Stomach (tissue), 9 donors: ENCODE measurements around the gene TMCO6. TPM values are rescaled to one million over a fixed set of nuclear protein-coding genes. Genes with fewer than 3 reads are reported as not detected.
"Not testable (repeated sequence)": the region's sequence is repeated elsewhere in the genome, so short reads cannot be mapped to it uniquely, and the experiment has no call there.

Experiments used
- DNase-seq, 2 donors: peaks; one replicate each; pipeline versions ENCODE4 v3.0.0 to v3.0.0-alpha.2; 2013 to 2019
- H3K27ac ChIP-seq, 5 donors: fragments of 200-600 bp in 4 of 5; sonication (generic) in 4 of 5; one replicate each; pipeline ENCODE4 v1.5.1; 2013 to 2019; ENCODE audit warnings: mild to moderate bottlenecking in 1 of 5, moderate library complexity in 1 of 5
- H3K27me3 ChIP-seq, 3 donors: fragments of 200-600 bp; sonication (generic); one replicate each; pipeline ENCODE4 v1.5.1; 2017 to 2019; ENCODE audit warnings: mixed run types in 1 of 3
- H3K36me3 ChIP-seq, 4 donors: fragments of 200-600 bp; sonication (generic); 1 replicate in 3 of 4; 2 replicates in 1 of 4; pipeline ENCODE4 v1.5.1; 2016 to 2019
- H3K4me1 ChIP-seq, 4 donors: fragments of 200-600 bp; sonication (generic); one replicate each; pipeline ENCODE4 v1.5.1; 2016 to 2019
- H3K4me3 ChIP-seq, 4 donors: fragments of 200-600 bp; sonication (generic) in 3 of 4; one replicate each; pipeline ENCODE4 v1.5.1; 2016 to 2019; ENCODE audit warnings: mild to moderate bottlenecking in 1 of 4
- H3K9me3 ChIP-seq, 4 donors: fragments of 200-600 bp; sonication (generic); one replicate each; pipeline ENCODE4 v1.5.1; 2016 to 2019
- EP300 ChIP-seq: sonication (generic); formaldehyde crosslinking; IDR thresholded peaks from one replicate; pipeline ENCODE4 v1.6.1; 2017; ENCODE audit warnings: antibody characterized with exemption
- POLR2A ChIP-seq, 4 donors: fragments of 450-650 bp; IDR thresholded peaks; one replicate each; pipeline ENCODE4 v1.6.1; 2016; ENCODE audit warnings: antibody characterized with exemption in 4 of 4, control low read depth in 2 of 4, mild to moderate bottlenecking in 1 of 4, moderate library complexity in 1 of 4
- POLR2AphosphoS5 ChIP-seq, 3 donors: sonication (generic); formaldehyde crosslinking; IDR thresholded peaks; one replicate each; pipeline ENCODE4 v1.6.1; 2016; ENCODE audit warnings: antibody characterized with exemption in 3 of 3
- WGBS, 5 donors: extraction: QIAGEN DNeasy Blood & Tissue Kit in 3 of 5; methylation state at CpG; one replicate each; pipeline versions ENCODE4 v1.1.5 to v1.1.7; 2013 to 2018; 5-methylcytosine and 5-hydroxymethylcytosine counted together
- intact Hi-C: fragments of 100-400 bp; cut with DNase I; formaldehyde crosslinking; loops from one replicate; pipeline ENCODE4 v1.15.1; 2023; ENCODE audit warnings: low total_unique reads
- polyA plus RNA-seq, 3 donors: library from polyadenylated mRNA; stranded (reverse); fragments of 200-250 nt; gene quantifications; one replicate each; pipeline ENCODE4 v1.2.3, GENCODE V29; 2013
- total RNA-seq, 5 donors: library from RNA; depleted of rRNA; stranded (reverse); fragments of >200 nt; gene quantifications; one replicate each; pipeline versions ENCODE4 v1.1.0 to v1.2.3, GENCODE V29; 2014 to 2016
- TF ChIP-seq, protein P1 (sequence below), 7 experiments: fragments of 450-650 bp in 4 of 7; fragments of 200-600 bp in 3 of 7; sonication (generic) in 3 of 7; IDR thresholded peaks; one replicate each; pipeline ENCODE4 v1.5.1; 2016 to 2019; ENCODE audit warnings: antibody characterized with exemption in 7 of 7, control low read depth in 2 of 7, mild to moderate bottlenecking in 1 of 7
- donor health status: healthy with polysubstance abuse.
- donor health status: Bipolar disorder and iron deficiency.
- donor health status: healthy.

TMCO6 gene
- total and polyA plus RNA-seq, 8 donors, result 4.0 to 40.8 (median 7.4) TPM

DNA sequence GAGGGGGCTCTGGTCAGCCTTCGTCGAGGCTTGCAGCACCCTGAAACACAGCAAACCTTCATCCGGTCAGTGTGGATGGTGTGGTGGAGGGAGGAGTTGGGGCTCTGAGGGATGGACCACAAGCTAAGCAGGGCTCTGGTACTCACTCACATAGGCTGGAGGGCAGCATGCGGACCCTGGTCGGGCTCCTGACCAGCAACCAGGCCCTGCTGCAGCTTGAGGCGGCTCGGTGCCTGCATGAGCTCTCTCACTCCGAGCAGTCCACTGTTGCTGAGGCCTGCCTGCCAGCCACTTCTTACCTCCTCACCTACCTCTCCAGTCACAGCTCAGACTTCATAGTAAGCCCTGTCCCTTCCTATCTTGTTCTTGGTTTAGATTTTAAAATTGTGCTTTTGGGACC, 2.5 kb downstream of the TMCO6 start:
- 81 to 95% (median 91%) methylated on average over 8 of the region's 8 CpGs for WGBS, 5 donors
- TF ChIP-seq POLR2AphosphoS5 (IDR thresholded peaks at IDR 0.05), result no peak
- peaks cover 18 to 71% (median 50%) of the 10 kb centered on the region in 4 donors for H3K4me1 ChIP-seq

DNA sequence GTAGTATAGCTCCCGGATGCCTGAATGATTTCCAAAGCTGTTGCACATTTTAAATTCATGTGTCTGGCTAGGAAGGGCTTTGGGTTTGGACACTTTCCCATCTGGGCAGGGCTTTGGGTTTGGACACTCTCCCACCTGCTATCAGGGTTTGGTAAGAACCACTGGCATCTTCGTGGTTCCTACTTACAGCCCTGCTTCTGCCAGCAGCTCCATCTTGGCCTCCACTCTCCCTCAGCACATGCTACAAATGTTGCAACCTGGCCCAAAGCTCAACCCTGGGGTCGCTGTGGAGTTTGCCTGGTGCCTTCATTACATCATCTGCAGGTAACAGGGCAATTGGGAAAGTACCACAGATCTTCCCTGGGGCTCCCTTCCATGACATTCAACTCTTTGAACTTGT, 3.5 kb downstream of the TMCO6 start:
- H3K4me1 ChIP-seq, result peaks cover 21 to 73% (median 54%) of the 10 kb centered on the region in 4 donors
- H3K27me3 ChIP-seq, result no peaks in the 10 kb centered on the region
- H3K27ac ChIP-seq, result no peak overlapping the region
- intact Hi-C loops, result no loop called here
- TF ChIP-seq POLR2A (IDR thresholded peaks at IDR 0.05), result no peak
- TF ChIP-seq, protein P1, sequence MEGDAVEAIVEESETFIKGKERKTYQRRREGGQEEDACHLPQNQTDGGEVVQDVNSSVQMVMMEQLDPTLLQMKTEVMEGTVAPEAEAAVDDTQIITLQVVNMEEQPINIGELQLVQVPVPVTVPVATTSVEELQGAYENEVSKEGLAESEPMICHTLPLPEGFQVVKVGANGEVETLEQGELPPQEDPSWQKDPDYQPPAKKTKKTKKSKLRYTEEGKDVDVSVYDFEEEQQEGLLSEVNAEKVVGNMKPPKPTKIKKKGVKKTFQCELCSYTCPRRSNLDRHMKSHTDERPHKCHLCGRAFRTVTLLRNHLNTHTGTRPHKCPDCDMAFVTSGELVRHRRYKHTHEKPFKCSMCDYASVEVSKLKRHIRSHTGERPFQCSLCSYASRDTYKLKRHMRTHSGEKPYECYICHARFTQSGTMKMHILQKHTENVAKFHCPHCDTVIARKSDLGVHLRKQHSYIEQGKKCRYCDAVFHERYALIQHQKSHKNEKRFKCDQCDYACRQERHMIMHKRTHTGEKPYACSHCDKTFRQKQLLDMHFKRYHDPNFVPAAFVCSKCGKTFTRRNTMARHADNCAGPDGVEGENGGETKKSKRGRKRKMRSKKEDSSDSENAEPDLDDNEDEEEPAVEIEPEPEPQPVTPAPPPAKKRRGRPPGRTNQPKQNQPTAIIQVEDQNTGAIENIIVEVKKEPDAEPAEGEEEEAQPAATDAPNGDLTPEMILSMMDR (IDR thresholded peaks at IDR 0.05), result no peak
- TF ChIP-seq POLR2AphosphoS5 (IDR thresholded peaks at IDR 0.05), result no peak
- TF ChIP-seq EP300, result no peak
- no peaks in the 10 kb centered on the region for H3K9me3 ChIP-seq
- peaks cover 20 to 47% (median 43%) of the 10 kb centered on the region in 4 donors for H3K36me3 ChIP-seq
- H3K4me3 ChIP-seq, result no peak overlapping the region
- no peak for DNase-seq
- 55 to 70% (median 57%) methylated on average over 3 of the region's 3 CpGs for WGBS, 5 donors

More for the DNA sequence above, 2.5 kb downstream of the TMCO6 start:
- DNase-seq, result no peak
- Histone ChIP-seq H3K9me3 (no peaks in the 10 kb centered on the region), H3K4me3 (no peak overlapping the region), H3K27me3 (no peaks in the 10 kb centered on the region), H3K36me3 (peaks cover 20 to 47% (median 43%) of the 10 kb centered on the region in 4 donors), H3K27ac (peak overlapping the region in 1 of 5 donors; percentile 36)
- intact Hi-C loops, result no loop called here

DNA sequence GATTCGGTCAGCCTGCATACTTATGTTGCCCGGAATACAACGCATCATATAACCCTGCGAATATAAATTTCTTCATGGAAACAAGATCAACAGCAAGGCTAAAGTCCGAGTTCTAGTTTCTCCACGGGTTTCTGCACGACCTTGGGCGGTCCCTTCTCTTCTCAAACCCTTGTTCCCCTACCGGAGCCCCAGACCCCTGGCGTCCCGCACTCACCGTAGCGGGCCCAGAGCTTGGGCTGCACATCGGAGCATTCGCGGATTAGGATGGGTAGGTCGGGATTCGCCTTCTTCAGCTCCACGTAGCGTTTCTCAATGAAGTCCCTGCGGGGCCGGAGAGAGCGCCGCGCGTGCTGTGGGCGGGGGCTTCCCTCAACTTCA, 7.8 kb downstream of the TMCO6 start:
- no peak for DNase-seq

DNA sequence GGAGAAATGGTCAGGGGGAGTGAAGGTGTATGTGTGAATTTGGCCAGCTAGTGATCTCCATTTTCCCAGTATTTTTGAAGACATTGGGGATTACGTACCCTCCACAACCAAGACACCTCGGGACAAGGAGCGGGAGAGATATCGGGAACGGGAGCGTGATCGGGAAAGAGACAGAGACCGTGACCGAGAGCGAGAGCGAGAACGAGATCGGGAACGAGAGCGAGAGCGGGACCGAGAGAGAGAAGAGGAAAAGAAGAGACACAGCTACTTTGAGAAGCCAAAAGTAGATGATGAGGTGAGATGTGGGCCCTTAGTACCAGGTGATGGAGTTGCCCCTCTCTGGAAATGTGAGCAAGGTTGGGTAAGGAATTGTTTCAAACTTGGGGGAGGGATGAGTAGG, 19.6 kb downstream of the TMCO6 start:
- TF ChIP-seq POLR2AphosphoS5 (IDR thresholded peaks at IDR 0.05) (no peak), EP300 (no peak), POLR2A (IDR thresholded peaks at IDR 0.05) (no peak)
- TF ChIP-seq, protein P1 (IDR thresholded peaks at IDR 0.05), result no peak
- no peak overlapping the region for H3K27ac ChIP-seq
- intact Hi-C loops, result no loop called here
- H3K36me3 ChIP-seq, result peaks cover 90 to 96% (median 93%) of the 10 kb centered on the region in 4 donors
- peaks cover 0 to 5% (median 4%) of the 10 kb centered on the region in 4 donors for H3K4me1 ChIP-seq
- H3K9me3 ChIP-seq, result no peaks in the 10 kb centered on the region
- no peak overlapping the region for H3K4me3 ChIP-seq
- DNase-seq, result no peak
- no peaks in the 10 kb centered on the region for H3K27me3 ChIP-seq
- 94 to 99% (median 97%) methylated on average over 17 of the region's 17 CpGs for WGBS, 5 donors

More for the DNA sequence above, 7.8 kb downstream of the TMCO6 start:
- 0 to 2% (median 1%) methylated on average over 16 to 27 of the region's 27 CpGs for WGBS, 5 donors
- Histone ChIP-seq H3K27ac (peak overlapping the region; percentile 77 to 88 (median 88)), H3K9me3 (no peaks in the 10 kb centered on the region), H3K4me3 (peak overlapping the region; percentile 75 to 99 (median 91)), H3K4me1 (peaks cover 20 to 61% (median 44%) of the 10 kb centered on the region in 4 donors), H3K27me3 (no peaks in the 10 kb centered on the region), H3K36me3 (peaks cover 33 to 75% (median 70%) of the 10 kb centered on the region in 4 donors)
- TF ChIP-seq, protein P1 (IDR thresholded peaks at IDR 0.05), result no peak
- TF ChIP-seq POLR2AphosphoS5 (IDR thresholded peaks at IDR 0.05) (no peak), POLR2A (IDR thresholded peaks at IDR 0.05) (no peak), EP300 (no peak)
- intact Hi-C loops, result no loop called here

DNA sequence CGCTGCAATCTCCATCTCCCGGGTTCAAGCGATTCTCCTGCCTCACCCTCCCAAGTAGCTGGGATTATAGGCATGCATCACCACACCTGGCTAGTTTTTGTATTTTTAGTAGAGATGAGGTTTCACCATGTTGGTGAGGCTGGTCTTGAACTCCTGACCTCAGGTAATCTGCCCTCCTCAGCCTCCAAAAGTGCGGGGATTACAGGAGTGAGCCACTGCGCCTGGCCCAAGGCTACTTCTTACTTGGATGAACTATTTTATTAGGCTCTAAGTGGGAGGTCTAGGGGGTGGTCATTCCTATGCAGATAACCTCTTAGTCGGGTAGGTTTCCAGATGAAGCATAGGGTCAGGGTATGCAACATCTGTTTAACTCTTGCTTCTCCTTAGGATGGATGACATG, 21.1 kb downstream of the TMCO6 start:
- DNase-seq, H3K27ac ChIP-seq, H3K27me3 ChIP-seq, H3K9me3 ChIP-seq, intact Hi-C loops, H3K4me3 ChIP-seq: not testable (repeated sequence)
- WGBS, 5 donors, result 75 to 88% (median 85%) methylated on average over 6 of the region's 6 CpGs
- Histone ChIP-seq H3K36me3 (peaks cover 75 to 81% (median 78%) of the 10 kb centered on the region in 4 donors), H3K4me1 (peaks cover 0 to 11% (median 9%) of the 10 kb centered on the region in 4 donors)
